Brain microvascular endothelial cell (primary cell): ENCODE measurements around the gene GRM4.

Source experiments
- DNase-seq: peaks from one replicate; pipeline ENCODE4 v3.0.0-alpha.2; 2020
- H3K27ac ChIP-seq: fragments of 250-450 bp; sonication (Bioruptor Pico); 2 replicates; pipeline ENCODE4 v1.5.1; 2020; ENCODE audit warnings: mild to moderate bottlenecking, moderate library complexity
- H3K27me3 ChIP-seq: fragments of 250-450 bp; sonication (Bioruptor Pico); replicated peaks from 2 replicates; pipeline ENCODE4 v1.5.1; 2020; ENCODE audit warnings: mild to moderate bottlenecking
- H3K36me3 ChIP-seq: fragments of 250-450 bp; sonication (Bioruptor Pico); replicated peaks from 2 replicates; pipeline ENCODE4 v1.5.1; 2020; ENCODE audit warnings: mild to moderate bottlenecking
- H3K4me3 ChIP-seq: 2 replicates; pipeline ENCODE4 v1.5.1; 2011; ENCODE audit warnings: low read depth, mild to moderate bottlenecking, control low read depth, low read length, moderate library complexity
- CTCF ChIP-seq: IDR thresholded peaks from 2 replicates; pipeline ENCODE4 v1.5.1; 2011; ENCODE audit warnings: low read depth, mild to moderate bottlenecking, moderate library complexity, low read length, control low read depth, inconsistent platforms; ENCODE audit errors: missing control alignments
- in situ Hi-C: cut with HindIII; loops from 2 replicates; pipeline ENCODE4 v1.10.0; 2017; ENCODE audit warnings: low sequenced_read_pairs, low pct_ligation_motif_present

The GRM4 gene

GRCh38 chr6:34126419-34126818 lies 19.5 kb downstream of the GRM4 start:
- DNase-seq, result no peak
- no peak overlapping the region for H3K27ac ChIP-seq
- H3K4me3 ChIP-seq, result no peak overlapping the region
- TF ChIP-seq CTCF, result no peak
- in situ Hi-C loops, result loop anchor here (25.0 kb wide), 1 partner anchor 364 kb away; no protein-coding TSS in a partner anchor
- H3K27me3 ChIP-seq, result no peaks in the 10 kb centered on the region
- no peaks in the 10 kb centered on the region for H3K36me3 ChIP-seq

- in situ Hi-C loops, result loop anchor here (25.0 kb wide), 1 partner anchor 364 kb away; no protein-coding TSS in a partner anchor
- no peak overlapping the region for H3K27ac ChIP-seq
- DNase-seq, result no peak
- no peaks in the 10 kb centered on the region for H3K27me3 ChIP-seq
- no peak overlapping the region for H3K4me3 ChIP-seq
- no peak for TF ChIP-seq CTCF
- no peaks in the 10 kb centered on the region for H3K36me3 ChIP-seq
Observed at GRCh38 chr6:34125939-34126338, 19.9 kb downstream of the GRM4 start.

GRCh38 chr6:34120953-34121675 lies 24.8 kb downstream of the GRM4 start:
- H3K27ac ChIP-seq, result no peak overlapping the region
- no peak for DNase-seq
- H3K4me3 ChIP-seq, result no peak overlapping the region
- H3K27me3 ChIP-seq, result no peaks in the 10 kb centered on the region
- TF ChIP-seq CTCF, result no peak
- in situ Hi-C loops, result no loop called here
- H3K36me3 ChIP-seq, result no peaks in the 10 kb centered on the region

GRCh38 chr6:34115915-34116314 lies 30.0 kb downstream of the GRM4 start:
- in situ Hi-C loops, result no loop called here

GRCh38 chr6:34115403-34115795 lies 30.5 kb downstream of the GRM4 start:
- Histone ChIP-seq H3K27ac (no peak overlapping the region), H3K27me3 (peaks cover 2% of the 10 kb centered on the region), H3K4me3 (no peak overlapping the region), H3K36me3 (no peaks in the 10 kb centered on the region)
- in situ Hi-C loops, result no loop called here
- no peak for TF ChIP-seq CTCF
- DNase-seq, result no peak

More at GRCh38 chr6:34115915-34116314, 30.0 kb downstream of the GRM4 start:
- H3K27ac ChIP-seq, result no peak overlapping the region
- peaks cover 2% of the 10 kb centered on the region for H3K27me3 ChIP-seq
- DNase-seq, result no peak
- TF ChIP-seq CTCF, result no peak
- no peak overlapping the region for H3K4me3 ChIP-seq
- no peaks in the 10 kb centered on the region for H3K36me3 ChIP-seq

GRCh38 chr6:34114695-34115402 lies 31.0 kb downstream of the GRM4 start:
- H3K27ac ChIP-seq, result no peak overlapping the region
- TF ChIP-seq CTCF, result no peak
- no peak overlapping the region for H3K4me3 ChIP-seq
- no peak for DNase-seq
- H3K36me3 ChIP-seq, result no peaks in the 10 kb centered on the region
- H3K27me3 ChIP-seq, result peaks cover 2% of the 10 kb centered on the region
- in situ Hi-C loops, result no loop called here
